Progenitor cell of endocrine pancreas (in vitro differentiated cells): ENCODE results near the gene RPS6KA6. TPM values are rescaled to one million over a fixed set of nuclear protein-coding genes. Genes with fewer than 3 reads are reported as not detected.

ENCODE experiments used
- DNase-seq: peaks from one replicate; pipeline ENCODE4 v3.0.0; 2021; ENCODE audit warnings: low spot score; ENCODE audit not compliant: unreplicated experiment
- H3K27ac Mint-ChIP-seq: 2 replicates; pipeline ENCODE4 v1.8.0; 2021; ENCODE audit warnings: mild to moderate bottlenecking, moderate library complexity, mixed read lengths
- H3K27me3 Mint-ChIP-seq: 2 replicates; pipeline ENCODE4 v1.8.0; 2021; ENCODE audit warnings: mixed read lengths
- H3K36me3 Mint-ChIP-seq: 2 replicates; pipeline ENCODE4 v1.8.0; 2022; ENCODE audit warnings: mixed read lengths; ENCODE audit not compliant: insufficient read depth
- H3K4me1 Mint-ChIP-seq: 2 replicates; pipeline ENCODE4 v1.8.0; 2021; ENCODE audit warnings: low read depth, mixed read lengths
- H3K4me3 Mint-ChIP-seq: 2 replicates; pipeline ENCODE4 v1.8.0; 2021; ENCODE audit warnings: low read depth, mild to moderate bottlenecking, moderate library complexity, mixed read lengths
- H3K9me3 Mint-ChIP-seq: 2 replicates; pipeline ENCODE4 v1.8.0; 2021; ENCODE audit warnings: low read depth, mixed read lengths
- CTCF ChIP-seq: fragments of 200-600 bp; sonication (generic); IDR thresholded peaks from one replicate; pipeline ENCODE4 v1.5.0; 2021; ENCODE audit warnings: antibody characterized with exemption, mild to moderate bottlenecking; ENCODE audit not compliant: unreplicated experiment
- total RNA-seq: library from RNA; stranded (reverse); gene quantifications from 2 replicates; pipeline ENCODE4 v1.2.1, GENCODE V29; 2021

RPS6KA6 gene
- total RNA-seq, 1 donor from 2014 or later: 19.7 TPM

GRCh38 chrX:84197550-84197949 is 9.6 kb upstream of the RPS6KA6 start:
- H3K27ac Mint-ChIP-seq: no peak overlapping the region
- H3K27me3 Mint-ChIP-seq: no peaks in the 10 kb centered on the region
- H3K4me1 Mint-ChIP-seq: no peaks in the 10 kb centered on the region
- H3K4me3 Mint-ChIP-seq: no peak overlapping the region
- no peak for TF ChIP-seq CTCF
- no peak for DNase-seq
- H3K36me3 Mint-ChIP-seq: no peaks in the 10 kb centered on the region
- peaks cover 14% of the 10 kb centered on the region for H3K9me3 Mint-ChIP-seq

- Mint-ChIP-seq H3K36me3 (no peaks in the 10 kb centered on the region), H3K4me3 (no peak overlapping the region), H3K9me3 (peaks cover 21% of the 10 kb centered on the region), H3K27me3 (no peaks in the 10 kb centered on the region), H3K27ac (no peak overlapping the region), H3K4me1 (peaks cover under 1% of the 10 kb centered on the region)
- DNase-seq: no peak
- TF ChIP-seq CTCF: no peak
These were observed 4.0 kb upstream of the RPS6KA6 start for GRCh38 chrX:84192006-84192405.

GRCh38 chrX:84189125-84189524 is 1.1 kb upstream of the RPS6KA6 start:
- Mint-ChIP-seq H3K9me3 (peaks cover 21% of the 10 kb centered on the region), H3K4me1 (peaks cover 9% of the 10 kb centered on the region), H3K36me3 (no peaks in the 10 kb centered on the region), H3K27me3 (no peaks in the 10 kb centered on the region), H3K27ac (no peak overlapping the region), H3K4me3 (no peak overlapping the region)
- no peak for TF ChIP-seq CTCF
- DNase-seq: no peak

GRCh38 chrX:84188320-84188834 is 378 bp upstream of the RPS6KA6 start:
- no peaks in the 10 kb centered on the region for H3K27me3 Mint-ChIP-seq
- peaks cover 9% of the 10 kb centered on the region for H3K4me1 Mint-ChIP-seq
- H3K9me3 Mint-ChIP-seq: peaks cover 16% of the 10 kb centered on the region
- TF ChIP-seq CTCF: no peak
- DNase-seq: peak; percentile 57
- peak overlapping the region; percentile 84 for H3K27ac Mint-ChIP-seq
- no peaks in the 10 kb centered on the region for H3K36me3 Mint-ChIP-seq
- H3K4me3 Mint-ChIP-seq: peak overlapping the region; percentile 90

- Mint-ChIP-seq H3K4me3 (peak overlapping the region; percentile 90), H3K9me3 (peaks cover 18% of the 10 kb centered on the region), H3K4me1 (peaks cover 13% of the 10 kb centered on the region), H3K27me3 (no peaks in the 10 kb centered on the region), H3K27ac (peak overlapping the region; percentile 93), H3K36me3 (no peaks in the 10 kb centered on the region)
- DNase-seq: no peak
- TF ChIP-seq CTCF: no peak
These were observed 1.1 kb downstream of the RPS6KA6 start for GRCh38 chrX:84186603-84187532.
